Parathyroid adenoma (tissue), 2 donors: ENCODE measurements around the gene CENPL.
"Not testable (repeated sequence)": the region's sequence is repeated elsewhere in the genome, so short reads cannot be mapped to it uniquely, and the experiment has no call there.

Source experiments
- H2AFZ ChIP-seq: fragments of 300-600 bp; sonication (generic); one replicate; pipeline ENCODE4 v1.7.0; 2017; ENCODE audit warnings: antibody characterized with exemption, mild to moderate bottlenecking
- H3K27ac ChIP-seq: fragments of 300-600 bp; sonication (generic); one replicate; pipeline ENCODE4 v1.7.0; 2017
- H3K27me3 ChIP-seq: fragments of 300-600 bp; sonication (generic); one replicate; pipeline ENCODE4 v1.7.0; 2017; ENCODE audit warnings: low read length; ENCODE audit not compliant: control insufficient read depth, insufficient read depth
- H3K36me3 ChIP-seq: fragments of 300-600 bp; sonication (generic); one replicate; pipeline ENCODE4 v1.7.0; 2017; ENCODE audit warnings: low read length; ENCODE audit not compliant: control insufficient read depth, insufficient read depth
- H3K4me1 ChIP-seq: fragments of 300-600 bp; sonication (generic); one replicate; pipeline ENCODE4 v1.7.0; 2017; ENCODE audit warnings: control low read depth
- H3K4me2 ChIP-seq: fragments of 300-600 bp; sonication (generic); one replicate; pipeline ENCODE4 v1.7.0; 2017; ENCODE audit warnings: low read length
- H3K4me3 ChIP-seq: fragments of 300-600 bp; sonication (generic); one replicate; pipeline ENCODE4 v1.7.0; 2017; ENCODE audit warnings: low read depth, low read length
- H3K79me2 ChIP-seq: fragments of 300-600 bp; sonication (generic); one replicate; pipeline ENCODE4 v1.7.0; 2017; ENCODE audit warnings: control low read depth
- H3K9ac ChIP-seq: fragments of 300-600 bp; sonication (generic); one replicate; pipeline ENCODE4 v1.7.0; 2017; ENCODE audit warnings: mild to moderate bottlenecking
- H3K9me3 ChIP-seq: fragments of 300-600 bp; sonication (generic); one replicate; pipeline ENCODE4 v1.7.0; 2017; ENCODE audit warnings: low read length; ENCODE audit not compliant: control insufficient read depth
- TF ChIP-seq, protein P1 (sequence below): fragments of 300-600 bp; sonication (generic); IDR thresholded peaks from one replicate; pipeline ENCODE4 v1.7.0; 2017; ENCODE audit warnings: antibody characterized with exemption, mild to moderate bottlenecking
- donor health status: primary hyperparathyroidism.

The CENPL gene

DNA sequence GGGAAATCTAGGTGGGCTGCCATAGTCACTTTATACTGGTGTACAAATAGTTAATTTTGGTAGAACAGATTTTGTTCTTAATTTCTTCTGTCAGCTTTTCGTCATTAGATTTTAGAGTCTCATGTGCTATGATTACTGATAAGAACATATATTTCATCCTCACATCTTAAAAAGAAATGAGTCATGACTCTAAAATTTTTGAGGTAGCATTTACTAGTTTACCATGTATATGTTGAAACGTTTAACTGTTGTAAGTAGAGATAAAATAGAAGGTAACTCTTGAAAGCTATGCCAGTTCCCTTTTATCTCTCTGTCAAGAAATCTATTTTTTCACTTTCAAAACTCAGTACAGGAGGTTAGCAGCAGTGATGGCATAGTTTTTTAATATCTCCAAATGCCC is 56.5 kb downstream of the CENPL start:
- Histone ChIP-seq H3K79me2 (no peaks in the 10 kb centered on the region), H3K36me3 (no peaks in the 10 kb centered on the region), H3K9ac (no peak overlapping the region), H3K4me2 (no peak overlapping the region), H2AFZ (no peak overlapping the region), H3K27me3 (no peaks in the 10 kb centered on the region), H3K9me3 (no peaks in the 10 kb centered on the region), H3K4me3 (no peak overlapping the region), H3K27ac (no peak overlapping the region), H3K4me1 (no peaks in the 10 kb centered on the region)
- TF ChIP-seq, protein P1, sequence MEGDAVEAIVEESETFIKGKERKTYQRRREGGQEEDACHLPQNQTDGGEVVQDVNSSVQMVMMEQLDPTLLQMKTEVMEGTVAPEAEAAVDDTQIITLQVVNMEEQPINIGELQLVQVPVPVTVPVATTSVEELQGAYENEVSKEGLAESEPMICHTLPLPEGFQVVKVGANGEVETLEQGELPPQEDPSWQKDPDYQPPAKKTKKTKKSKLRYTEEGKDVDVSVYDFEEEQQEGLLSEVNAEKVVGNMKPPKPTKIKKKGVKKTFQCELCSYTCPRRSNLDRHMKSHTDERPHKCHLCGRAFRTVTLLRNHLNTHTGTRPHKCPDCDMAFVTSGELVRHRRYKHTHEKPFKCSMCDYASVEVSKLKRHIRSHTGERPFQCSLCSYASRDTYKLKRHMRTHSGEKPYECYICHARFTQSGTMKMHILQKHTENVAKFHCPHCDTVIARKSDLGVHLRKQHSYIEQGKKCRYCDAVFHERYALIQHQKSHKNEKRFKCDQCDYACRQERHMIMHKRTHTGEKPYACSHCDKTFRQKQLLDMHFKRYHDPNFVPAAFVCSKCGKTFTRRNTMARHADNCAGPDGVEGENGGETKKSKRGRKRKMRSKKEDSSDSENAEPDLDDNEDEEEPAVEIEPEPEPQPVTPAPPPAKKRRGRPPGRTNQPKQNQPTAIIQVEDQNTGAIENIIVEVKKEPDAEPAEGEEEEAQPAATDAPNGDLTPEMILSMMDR: no peak

DNA sequence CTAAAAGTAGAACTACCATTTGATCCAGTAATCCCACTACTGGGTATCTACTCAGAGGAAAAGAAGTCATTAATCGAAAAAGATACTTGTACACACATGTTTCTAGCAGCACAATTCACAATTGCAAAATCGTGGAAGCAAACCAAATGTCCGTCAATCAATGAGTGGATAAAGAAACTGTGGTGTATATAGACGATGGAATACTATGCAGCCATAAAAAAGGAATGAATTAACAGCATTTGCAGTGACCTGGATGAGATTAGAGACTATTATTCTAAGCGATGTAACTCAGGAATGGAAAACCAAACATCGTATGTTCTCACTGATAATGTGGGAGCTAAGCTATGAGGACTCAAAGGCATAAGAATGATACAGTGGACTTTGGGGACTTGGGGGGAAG is 60.4 kb downstream of the CENPL start:
- not testable (repeated sequence) for H2AFZ ChIP-seq, H3K9me3 ChIP-seq, H3K4me1 ChIP-seq, H3K36me3 ChIP-seq, H3K4me3 ChIP-seq, H3K27ac ChIP-seq, H3K9ac ChIP-seq, H3K79me2 ChIP-seq, H3K27me3 ChIP-seq, H3K4me2 ChIP-seq

DNA sequence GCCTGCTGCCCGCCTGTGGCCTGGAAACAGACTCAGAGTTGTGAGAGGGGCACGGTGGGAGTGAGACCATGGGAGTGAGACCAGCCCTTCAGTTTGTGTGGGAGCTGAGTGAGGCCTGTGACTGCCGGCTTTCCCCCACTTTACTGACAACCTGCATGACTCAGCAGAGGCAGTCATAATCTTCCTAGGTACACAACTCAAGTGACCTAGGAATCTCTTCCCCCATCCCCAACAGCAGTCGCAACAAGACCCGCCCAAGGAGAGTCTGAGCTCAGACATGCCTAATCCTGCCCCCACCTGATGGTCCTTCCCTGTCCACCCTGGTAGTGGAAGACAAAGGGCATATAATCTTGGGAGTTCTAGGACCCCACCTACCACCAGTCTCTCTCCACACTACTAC is 65.7 kb downstream of the CENPL start:
- TF ChIP-seq, protein P1: no peak
- Histone ChIP-seq H3K4me1 (no peaks in the 10 kb centered on the region), H3K36me3 (no peaks in the 10 kb centered on the region), H3K4me3 (no peak overlapping the region), H3K4me2 (no peak overlapping the region), H3K27me3 (no peaks in the 10 kb centered on the region), H2AFZ (no peak overlapping the region), H3K9me3 (no peaks in the 10 kb centered on the region), H3K27ac (no peak overlapping the region), H3K9ac (no peak overlapping the region), H3K79me2 (no peaks in the 10 kb centered on the region)

DNA sequence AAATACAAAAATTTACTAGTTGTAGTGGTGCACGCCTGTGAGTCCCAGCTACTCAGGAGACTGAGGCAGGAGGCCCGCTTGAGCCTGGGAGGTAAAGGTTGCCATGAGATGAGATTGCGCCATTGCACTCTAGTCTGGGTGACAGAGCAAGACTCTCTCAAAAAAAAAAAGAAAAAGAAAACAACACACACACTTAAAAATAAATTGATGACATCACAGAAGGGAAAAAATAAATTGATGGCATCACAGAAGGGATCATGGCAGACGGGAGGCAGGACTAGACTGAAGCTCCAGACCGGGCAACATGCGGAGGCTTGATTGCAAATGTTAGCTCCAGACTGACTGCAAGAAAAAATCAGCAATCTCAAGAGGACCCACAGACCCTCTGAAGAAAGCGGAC is 66.6 kb downstream of the CENPL start:
- Histone ChIP-seq H3K4me2 (no peak overlapping the region), H3K36me3 (no peaks in the 10 kb centered on the region), H3K27ac (no peak overlapping the region), H3K27me3 (no peaks in the 10 kb centered on the region), H2AFZ (no peak overlapping the region), H3K9me3 (no peaks in the 10 kb centered on the region), H3K4me1 (no peaks in the 10 kb centered on the region), H3K9ac (no peak overlapping the region), H3K4me3 (no peak overlapping the region), H3K79me2 (no peaks in the 10 kb centered on the region)
- TF ChIP-seq, protein P1: no peak

DNA sequence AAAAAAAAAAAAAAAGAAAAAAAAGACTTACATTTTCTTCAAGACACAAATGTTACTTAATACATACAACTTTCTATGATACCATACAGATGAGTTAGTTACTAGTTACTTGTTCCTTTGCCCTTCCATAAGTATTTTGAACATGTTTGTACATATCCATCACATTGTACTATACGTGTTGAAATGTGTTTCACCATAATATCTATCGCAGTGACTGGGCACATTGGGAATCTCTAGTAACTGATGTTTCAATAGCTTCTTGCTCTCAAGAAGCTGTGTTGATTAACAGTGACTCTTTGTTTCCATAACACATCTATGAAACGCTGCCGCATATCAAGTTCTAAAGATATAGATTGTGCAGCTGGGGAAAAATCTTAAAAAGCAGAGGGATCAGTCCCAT is 67.0 kb downstream of the CENPL start:
- Histone ChIP-seq H3K27me3 (no peaks in the 10 kb centered on the region), H3K4me2 (no peak overlapping the region), H3K4me3 (no peak overlapping the region), H3K9ac (no peak overlapping the region), H2AFZ (no peak overlapping the region), H3K4me1 (no peaks in the 10 kb centered on the region), H3K79me2 (no peaks in the 10 kb centered on the region), H3K9me3 (no peaks in the 10 kb centered on the region), H3K36me3 (no peaks in the 10 kb centered on the region), H3K27ac (no peak overlapping the region)
- TF ChIP-seq, protein P1: no peak
